Neutrophil (primary cell): ENCODE measurements around the gene IGSF9.

Experiments used
- H3K27ac ChIP-seq: fragments of 200-600 bp; sonication (generic); 2 replicates; pipeline ENCODE4 v1.5.1; 2016; ENCODE audit warnings: mild to moderate bottlenecking, moderate library complexity
- H3K27me3 ChIP-seq: fragments of 200-600 bp; sonication (generic); 2 replicates; pipeline ENCODE4 v1.6.0; 2016; ENCODE audit warnings: mild to moderate bottlenecking
- H3K36me3 ChIP-seq: fragments of 200-600 bp; sonication (generic); 2 replicates; pipeline ENCODE4 v1.5.1; 2017
- H3K4me1 ChIP-seq, 2 experiments: fragments of 200-600 bp in 1 of 2; sonication (generic) in 1 of 2; 1 replicate in 1 of 2; 2 replicates in 1 of 2; pipeline versions ENCODE4 v1.5.1 to v1.6.1; 2013 to 2016; ENCODE audit warnings: low read depth in 1 of 2, low read length in 1 of 2, mild to moderate bottlenecking in 1 of 2, moderate library complexity in 1 of 2; ENCODE audit not compliant: control insufficient read depth in 1 of 2, insufficient read depth in 1 of 2
- H3K4me3 ChIP-seq, 2 experiments: fragments of 200-600 bp in 1 of 2; sonication (generic) in 1 of 2; 1 replicate in 1 of 2; 2 replicates in 1 of 2; pipeline ENCODE4 v1.5.1; 2013 to 2016; ENCODE audit warnings: low read depth in 1 of 2, low read length in 1 of 2, mild to moderate bottlenecking in 1 of 2, moderate library complexity in 1 of 2
- H3K9me3 ChIP-seq: fragments of 200-600 bp; sonication (generic); 2 replicates; pipeline ENCODE4 v1.5.1; 2016
- TF ChIP-seq, protein P1 (sequence below): fragments of 200-600 bp; sonication (generic); IDR thresholded peaks from 2 replicates; pipeline ENCODE4 v1.5.1; 2016; ENCODE audit warnings: antibody characterized with exemption

The IGSF9 gene

DNA sequence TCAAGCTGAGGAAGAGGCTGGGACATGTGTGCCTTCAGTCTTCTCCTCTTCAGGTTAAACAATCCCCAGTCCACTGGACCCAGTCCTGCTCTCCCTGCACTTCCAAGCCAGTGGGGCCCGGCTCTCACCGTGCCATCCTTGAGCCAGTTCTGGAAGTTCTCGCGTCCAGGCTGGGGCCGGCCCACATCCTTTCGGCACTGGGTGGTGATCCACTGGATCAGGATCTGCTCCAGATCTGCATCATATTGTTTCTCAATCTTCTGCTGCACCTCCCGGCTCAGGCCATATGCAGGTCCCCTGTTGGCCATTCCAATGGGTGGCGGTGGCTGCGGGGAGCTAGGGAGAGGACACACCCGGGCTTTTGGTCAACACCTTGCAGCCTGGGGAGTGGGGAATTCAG lies 25.2 kb downstream of the IGSF9 start:
- Histone ChIP-seq H3K36me3 (peaks cover 62% of the 10 kb centered on the region), H3K4me1 (peaks cover 46 to 55% of the 10 kb centered on the region in 2 experiments), H3K27ac (peak overlapping the region; percentile 97), H3K27me3 (no peaks in the 10 kb centered on the region), H3K9me3 (no peaks in the 10 kb centered on the region), H3K4me3 (peak overlapping the region; percentile 88 to 100)
- TF ChIP-seq, protein P1, sequence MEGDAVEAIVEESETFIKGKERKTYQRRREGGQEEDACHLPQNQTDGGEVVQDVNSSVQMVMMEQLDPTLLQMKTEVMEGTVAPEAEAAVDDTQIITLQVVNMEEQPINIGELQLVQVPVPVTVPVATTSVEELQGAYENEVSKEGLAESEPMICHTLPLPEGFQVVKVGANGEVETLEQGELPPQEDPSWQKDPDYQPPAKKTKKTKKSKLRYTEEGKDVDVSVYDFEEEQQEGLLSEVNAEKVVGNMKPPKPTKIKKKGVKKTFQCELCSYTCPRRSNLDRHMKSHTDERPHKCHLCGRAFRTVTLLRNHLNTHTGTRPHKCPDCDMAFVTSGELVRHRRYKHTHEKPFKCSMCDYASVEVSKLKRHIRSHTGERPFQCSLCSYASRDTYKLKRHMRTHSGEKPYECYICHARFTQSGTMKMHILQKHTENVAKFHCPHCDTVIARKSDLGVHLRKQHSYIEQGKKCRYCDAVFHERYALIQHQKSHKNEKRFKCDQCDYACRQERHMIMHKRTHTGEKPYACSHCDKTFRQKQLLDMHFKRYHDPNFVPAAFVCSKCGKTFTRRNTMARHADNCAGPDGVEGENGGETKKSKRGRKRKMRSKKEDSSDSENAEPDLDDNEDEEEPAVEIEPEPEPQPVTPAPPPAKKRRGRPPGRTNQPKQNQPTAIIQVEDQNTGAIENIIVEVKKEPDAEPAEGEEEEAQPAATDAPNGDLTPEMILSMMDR = no peak

DNA sequence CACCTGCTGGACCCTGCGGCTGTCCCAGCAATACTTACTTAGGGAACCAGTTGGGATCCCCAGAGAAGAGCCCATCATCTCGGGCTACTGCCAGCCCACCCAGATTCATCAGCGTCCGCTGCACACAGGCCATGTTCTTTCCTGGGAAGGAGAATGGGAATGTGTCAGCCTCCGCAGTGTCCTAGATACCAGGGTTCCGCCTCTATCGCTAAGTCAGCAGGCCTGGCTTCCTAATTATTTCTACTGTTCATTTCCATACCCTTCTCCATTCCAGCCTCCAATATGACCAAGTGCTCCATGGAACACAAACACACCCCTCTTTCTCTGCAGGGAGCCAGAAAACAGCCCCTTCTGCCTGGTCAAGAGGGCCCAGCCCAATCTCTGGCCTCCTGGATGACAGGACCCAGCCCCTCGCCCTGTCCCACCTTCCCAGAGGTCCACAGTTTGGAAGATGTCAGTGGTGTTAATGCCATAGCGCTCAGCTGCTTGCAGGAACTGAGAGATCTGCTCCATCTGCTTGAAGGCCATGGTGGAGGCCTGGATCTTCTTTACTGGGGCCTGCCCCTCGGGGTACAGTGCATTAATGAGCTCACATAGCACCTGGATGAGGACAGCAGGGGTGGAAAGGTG lies 26.1 kb downstream of the IGSF9 start:
- H3K27me3 ChIP-seq = no peaks in the 10 kb centered on the region
- H3K27ac ChIP-seq = peak overlapping the region; percentile 97
- peaks cover 46 to 55% of the 10 kb centered on the region in 2 experiments for H3K4me1 ChIP-seq
- peaks cover 69% of the 10 kb centered on the region for H3K36me3 ChIP-seq
- TF ChIP-seq, protein P1 = no peak
- no peak overlapping the region for H3K4me3 ChIP-seq
- H3K9me3 ChIP-seq = no peaks in the 10 kb centered on the region

DNA sequence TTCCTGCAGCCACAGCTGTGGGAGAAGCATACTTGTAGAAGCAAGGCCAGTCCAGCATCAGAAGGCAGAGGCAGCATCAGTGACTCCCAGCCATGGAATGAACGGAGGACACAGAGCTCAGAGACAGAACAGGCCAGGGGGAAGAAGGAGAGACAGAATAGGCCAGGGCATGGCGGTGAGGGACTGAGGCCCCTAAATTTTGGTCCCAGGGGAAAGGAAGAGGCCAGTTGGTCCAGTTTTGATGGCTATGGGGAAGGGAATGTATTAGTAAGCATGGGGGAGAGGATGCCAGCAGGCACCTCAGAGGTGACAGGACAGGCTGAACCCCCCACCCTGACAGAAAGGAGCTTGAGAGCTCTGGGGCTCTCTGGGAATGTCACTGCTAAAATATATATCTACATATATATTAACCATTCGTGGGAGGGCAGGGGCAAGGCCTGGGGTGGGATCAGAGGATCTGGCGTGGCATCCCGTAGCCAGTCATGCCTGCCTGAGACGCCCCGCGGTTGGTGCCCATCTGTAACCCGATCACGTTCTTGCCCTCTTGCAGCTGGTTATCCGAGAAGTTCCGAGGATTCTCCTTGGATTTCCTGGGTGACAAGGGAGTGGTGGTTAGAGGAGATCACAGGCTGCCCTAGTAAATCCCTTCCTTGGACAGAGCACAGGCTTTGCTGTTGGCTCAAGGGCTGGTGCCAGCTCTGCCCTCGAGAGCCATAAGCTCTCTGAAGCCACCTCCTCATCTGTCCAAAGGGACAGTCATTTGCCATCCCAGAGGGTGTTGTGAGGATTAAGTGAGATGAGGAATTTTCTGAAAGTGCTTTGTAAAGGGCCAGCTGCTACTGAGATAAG lies 26.8 kb downstream of the IGSF9 start:
- H3K36me3 ChIP-seq = peaks cover 77% of the 10 kb centered on the region
- no peaks in the 10 kb centered on the region for H3K27me3 ChIP-seq
- TF ChIP-seq, protein P1 = no peak
- H3K4me3 ChIP-seq = no peak overlapping the region
- no peaks in the 10 kb centered on the region for H3K9me3 ChIP-seq
- peaks cover 40 to 61% of the 10 kb centered on the region in 2 experiments for H3K4me1 ChIP-seq
- H3K27ac ChIP-seq = peak overlapping the region; percentile 97

DNA sequence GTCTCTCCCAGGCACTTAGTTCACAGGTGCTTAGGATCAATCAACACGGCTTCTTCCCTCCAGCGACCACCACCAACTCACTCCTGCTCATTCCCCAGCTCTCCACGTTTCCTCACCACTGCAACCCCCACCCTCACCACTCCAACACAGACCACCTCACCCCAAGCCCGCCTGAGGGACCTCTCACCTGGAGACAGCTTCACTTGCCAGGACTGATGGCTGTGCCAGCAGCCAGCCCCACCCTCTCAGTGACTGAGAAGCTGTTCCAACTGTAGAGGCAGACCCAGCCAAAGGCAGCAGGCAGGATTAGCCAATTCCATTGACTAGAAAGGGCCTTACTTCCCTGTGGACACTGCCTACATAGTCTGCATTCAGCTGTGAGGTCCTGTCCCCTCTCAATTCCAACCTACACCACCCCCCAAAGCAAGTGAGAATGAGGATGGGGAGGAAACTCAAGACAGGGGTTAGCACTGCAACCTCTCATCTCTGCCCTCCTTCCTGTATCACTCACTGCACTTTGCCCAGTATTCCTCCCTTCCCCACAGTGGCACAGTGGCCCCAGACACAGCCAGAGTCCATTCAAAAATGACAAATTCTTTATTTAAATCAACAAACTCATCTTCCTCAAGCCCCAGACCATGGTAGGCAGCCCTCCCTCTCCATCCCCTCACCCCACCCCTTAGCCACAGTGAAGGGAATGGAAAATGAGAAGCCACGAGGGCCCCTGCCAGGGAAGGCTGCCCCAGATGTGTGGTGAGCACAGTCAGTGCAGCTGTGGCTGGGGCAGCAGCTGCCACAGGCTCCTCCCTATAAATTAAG lies 27.7 kb downstream of the IGSF9 start:
- no peak overlapping the region for H3K4me3 ChIP-seq
- no peaks in the 10 kb centered on the region for H3K27me3 ChIP-seq
- H3K9me3 ChIP-seq = no peaks in the 10 kb centered on the region
- TF ChIP-seq, protein P1 = no peak
- H3K4me1 ChIP-seq = peaks cover 33 to 59% of the 10 kb centered on the region in 2 experiments
- peaks cover 75% of the 10 kb centered on the region for H3K36me3 ChIP-seq
- peak overlapping the region; percentile 97 for H3K27ac ChIP-seq

DNA sequence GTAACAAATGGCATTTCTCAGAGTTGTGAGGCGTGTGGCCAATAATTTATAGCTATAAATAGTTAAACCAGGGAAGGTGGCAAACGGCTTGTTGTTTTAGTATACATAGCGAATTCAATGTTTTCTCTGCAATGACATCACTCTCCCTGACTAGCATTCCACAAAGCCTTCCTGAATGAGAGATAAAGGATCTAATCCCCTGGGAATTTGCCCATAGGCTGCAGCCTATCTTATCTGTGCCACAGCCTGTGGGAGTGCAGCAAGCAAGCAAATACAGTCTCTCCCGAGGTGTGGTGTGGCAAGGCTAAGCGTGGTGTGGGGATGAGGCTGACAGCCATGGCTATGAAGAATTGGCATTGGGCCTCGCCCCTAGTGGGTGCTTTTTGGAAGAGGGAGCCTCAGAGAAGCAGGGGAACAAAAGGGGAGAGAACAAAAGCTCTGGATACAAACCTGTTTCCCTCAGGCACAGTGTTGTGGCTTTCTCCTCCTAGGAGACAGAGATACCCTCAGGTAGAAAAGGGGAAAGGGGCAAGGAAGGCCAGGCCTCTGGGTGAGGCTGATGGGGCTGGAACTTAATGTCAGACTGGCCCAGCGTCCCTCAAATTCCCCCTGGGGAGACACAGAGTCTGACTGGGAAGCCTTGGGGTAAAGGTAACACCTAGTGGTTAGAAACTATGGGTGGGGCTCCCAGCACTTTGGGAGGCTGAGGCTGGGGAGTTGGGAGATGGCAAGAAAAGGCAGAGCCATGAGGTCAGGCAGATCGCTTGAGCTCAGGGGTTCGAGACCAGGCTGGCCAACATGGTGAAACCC lies 29.0 kb downstream of the IGSF9 start:
- peaks cover 33 to 59% of the 10 kb centered on the region in 2 experiments for H3K4me1 ChIP-seq
- H3K9me3 ChIP-seq = no peaks in the 10 kb centered on the region
- H3K4me3 ChIP-seq = no peak overlapping the region
- H3K36me3 ChIP-seq = peaks cover 73% of the 10 kb centered on the region
- TF ChIP-seq, protein P1 = no peak
- peak overlapping the region; percentile 65 for H3K27ac ChIP-seq
- H3K27me3 ChIP-seq = no peaks in the 10 kb centered on the region
